HG02759 (cell line): Measurements from ENCODE around the gene BEX1.
"Not testable (repeated sequence)": the region's sequence is repeated elsewhere in the genome, so short reads cannot be mapped to it uniquely, and the experiment has no call there.

Source experiments
- ATAC-seq: cut with Tn5 transposase; IDR thresholded peaks from one replicate; pipeline ENCODE4 v1.9.1; 2021; ENCODE audit warnings: mild to moderate bottlenecking, moderate library complexity; ENCODE audit not compliant: unreplicated experiment

The BEX1 gene

DNA sequence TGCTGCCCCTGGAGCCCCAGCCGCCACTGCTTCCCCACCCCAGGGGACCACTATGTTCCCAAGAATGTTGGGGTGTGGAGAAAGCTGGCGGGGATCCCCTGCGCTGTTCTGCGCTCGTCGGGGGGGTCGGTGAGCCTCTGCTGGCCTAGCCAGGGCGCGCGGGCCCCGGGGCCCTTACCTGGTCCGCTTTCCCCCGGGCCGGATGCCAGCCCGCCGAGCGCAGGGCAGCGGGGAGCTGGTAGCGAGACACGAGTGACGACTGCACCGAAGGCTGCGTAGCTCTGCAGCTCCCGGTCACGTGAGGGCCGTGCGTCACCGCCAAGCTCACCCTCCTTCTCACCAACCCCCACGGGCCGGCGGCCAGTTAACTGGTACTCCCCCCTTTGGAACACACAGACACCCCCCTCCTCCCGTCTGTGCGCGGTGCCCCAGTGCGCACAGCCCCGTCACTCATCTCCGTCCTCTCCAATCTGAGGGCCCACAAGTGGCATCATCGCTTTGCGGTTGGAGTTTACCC, at the start of gene BEX1:
Gene BEX1, minus strand, starts transcription at position 254 of the 517 bp plus-strand sequence. CDS start 897 bp downstream, outside the sequence.
- no peak for ATAC-seq

DNA sequence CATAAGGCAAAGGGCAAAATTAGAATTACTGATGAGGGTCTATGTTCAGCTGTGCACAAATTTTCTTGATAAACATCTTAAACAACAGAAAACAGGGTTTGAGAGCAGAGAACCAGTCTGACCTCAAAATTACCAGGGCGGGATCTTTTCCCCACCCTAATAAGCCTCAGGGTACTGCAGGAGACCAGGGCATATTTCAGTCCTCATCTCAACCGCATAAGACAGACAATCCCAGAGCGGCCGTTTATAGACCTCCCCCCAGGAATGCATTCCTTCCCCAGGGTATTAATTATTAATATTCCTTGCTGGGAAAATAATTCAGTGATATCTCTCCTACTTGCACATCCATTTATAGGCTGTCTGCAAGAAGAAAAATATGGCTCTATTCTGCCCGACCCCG, 45.5 kb upstream of the BEX1 start:
- ATAC-seq, result not testable (repeated sequence)

DNA sequence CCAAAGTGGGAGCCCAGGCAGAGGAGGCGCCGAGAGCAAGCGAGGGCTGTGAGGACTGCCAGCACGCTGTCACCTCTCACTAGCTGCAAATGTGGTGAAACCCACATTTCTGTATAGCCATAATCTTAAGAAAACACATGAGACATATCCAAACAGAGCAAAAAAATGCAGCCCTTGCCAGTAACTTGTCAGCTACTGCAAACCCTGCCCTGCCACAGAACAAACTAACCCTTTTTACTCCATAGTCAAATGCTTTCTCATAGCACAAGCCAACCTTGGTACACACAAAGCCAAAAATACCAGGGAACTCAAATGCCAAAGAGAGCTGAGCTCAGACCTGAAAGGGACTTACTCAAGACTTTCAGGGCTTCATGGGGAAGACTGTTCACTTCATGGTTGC, 43.9 kb upstream of the BEX1 start:
- ATAC-seq, result no peak

DNA sequence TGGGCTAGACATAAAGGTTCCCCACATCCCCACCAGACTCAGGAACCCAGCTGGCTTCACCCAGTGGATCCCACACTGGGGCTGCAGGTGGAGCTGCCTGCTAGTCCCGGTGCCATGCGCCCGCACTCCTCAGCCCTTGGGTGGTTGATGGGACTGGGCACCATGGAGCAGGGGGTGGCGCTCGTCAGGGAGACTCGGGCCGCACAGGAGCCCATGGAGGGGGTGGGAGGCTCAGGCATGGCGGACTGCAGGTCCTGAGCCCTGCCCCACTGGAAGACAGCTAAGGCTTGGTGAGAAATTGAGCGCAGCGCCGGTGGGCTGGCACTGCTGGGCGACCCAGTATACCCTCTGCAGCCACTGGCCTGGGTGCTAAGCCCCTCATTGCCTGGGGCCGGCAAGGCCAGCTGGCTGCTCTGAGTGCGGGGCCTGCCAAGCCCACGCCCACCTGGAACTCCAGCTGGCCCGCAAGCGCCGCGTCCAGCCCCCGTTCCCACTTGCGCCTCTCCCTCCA, 43.3 kb upstream of the BEX1 start:
- not testable (repeated sequence) for ATAC-seq

DNA sequence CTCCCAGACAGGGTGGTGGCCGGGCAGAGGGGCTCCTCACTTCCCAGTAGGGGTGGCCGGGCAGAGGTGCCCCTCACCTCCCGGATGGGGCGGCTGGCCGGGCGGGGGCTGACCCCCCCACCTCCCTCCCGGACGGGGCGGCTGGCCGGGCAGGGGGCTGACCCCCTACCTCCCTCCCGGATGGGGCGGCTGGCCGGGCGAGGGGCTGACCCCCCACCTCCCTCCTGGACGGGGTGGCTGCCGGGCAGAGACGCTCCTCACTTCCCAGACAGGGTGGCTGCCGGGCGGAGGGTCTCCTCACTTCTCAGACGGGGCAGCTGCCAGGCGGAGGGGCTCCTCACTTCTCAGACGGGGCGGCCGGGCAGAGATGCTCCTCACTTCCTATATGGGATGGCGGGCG, 40.4 kb upstream of the BEX1 start:
- not testable (repeated sequence) for ATAC-seq

DNA sequence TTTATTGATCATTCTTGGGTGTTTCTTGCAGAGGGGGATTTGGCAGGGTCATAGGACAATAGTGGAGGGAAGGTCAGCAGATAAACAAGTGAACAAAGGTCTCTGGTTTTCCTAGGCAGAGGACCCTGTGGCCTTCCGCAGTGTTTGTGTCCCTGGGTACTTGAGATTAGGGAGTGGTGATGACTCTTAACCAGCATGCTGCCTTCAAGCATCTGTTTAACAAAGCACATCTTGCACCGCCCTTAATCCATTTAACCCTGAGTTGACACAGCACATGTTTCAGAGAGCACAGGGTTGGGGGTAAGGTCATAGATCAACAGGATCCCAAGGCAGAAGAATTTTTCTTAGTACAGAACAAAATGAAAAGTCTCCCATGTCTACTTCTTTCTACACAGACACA, 39.9 kb upstream of the BEX1 start:
- ATAC-seq, result not testable (repeated sequence)

DNA sequence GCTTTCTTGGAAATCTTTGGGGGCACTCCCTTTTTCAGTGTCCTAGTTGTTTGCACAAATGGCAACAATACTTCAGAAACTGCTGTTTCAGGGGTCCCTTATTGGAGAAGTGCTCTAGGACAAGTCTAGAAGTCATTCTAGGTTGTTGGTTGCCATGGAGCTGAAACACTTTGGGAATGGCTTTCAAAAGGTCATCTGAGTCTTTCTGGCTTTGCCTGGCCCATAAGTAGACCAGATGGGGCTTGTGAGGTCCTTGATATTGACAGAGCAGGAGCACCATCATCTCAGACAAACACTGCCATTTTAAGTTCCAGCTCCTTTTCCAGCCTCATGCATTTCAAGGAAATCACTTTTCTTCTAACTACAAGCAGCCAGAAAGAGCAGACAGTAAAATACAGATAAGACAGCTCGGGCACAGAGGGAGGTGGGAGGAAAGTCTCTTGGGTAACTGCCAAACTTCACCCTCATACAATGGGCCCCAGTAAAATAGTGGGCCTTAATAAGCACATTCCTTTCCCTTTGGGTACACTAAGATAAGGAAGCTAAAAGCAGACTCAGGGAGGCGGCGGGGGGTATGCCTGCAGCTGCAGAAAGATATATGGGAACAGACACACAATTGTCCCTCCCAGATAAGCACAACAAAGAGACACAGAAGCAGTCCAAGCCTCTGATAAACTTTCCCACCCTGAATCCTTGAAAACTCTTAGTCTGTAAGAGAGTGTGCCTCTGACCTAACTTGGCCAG, 37.5 kb upstream of the BEX1 start:
- no peak for ATAC-seq

DNA sequence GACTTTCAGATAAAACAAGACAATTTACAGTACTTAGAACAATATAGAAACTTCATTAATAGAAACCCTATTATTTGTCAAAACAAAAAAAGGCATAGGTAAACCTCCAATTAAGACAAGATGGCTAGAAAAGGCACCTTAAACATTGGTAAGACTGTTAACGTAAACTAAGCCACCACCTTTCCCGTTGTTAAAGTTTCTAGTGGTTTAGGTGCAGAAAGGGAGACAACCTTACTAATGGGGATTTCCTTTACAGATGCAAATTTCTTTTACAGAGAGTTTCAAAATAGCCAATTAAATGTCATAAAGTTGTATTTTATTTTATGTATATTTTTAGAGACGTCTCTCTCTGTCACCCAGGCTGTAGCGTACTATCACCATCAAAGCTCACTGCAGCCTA, 36.5 kb upstream of the BEX1 start:
- no peak for ATAC-seq

DNA sequence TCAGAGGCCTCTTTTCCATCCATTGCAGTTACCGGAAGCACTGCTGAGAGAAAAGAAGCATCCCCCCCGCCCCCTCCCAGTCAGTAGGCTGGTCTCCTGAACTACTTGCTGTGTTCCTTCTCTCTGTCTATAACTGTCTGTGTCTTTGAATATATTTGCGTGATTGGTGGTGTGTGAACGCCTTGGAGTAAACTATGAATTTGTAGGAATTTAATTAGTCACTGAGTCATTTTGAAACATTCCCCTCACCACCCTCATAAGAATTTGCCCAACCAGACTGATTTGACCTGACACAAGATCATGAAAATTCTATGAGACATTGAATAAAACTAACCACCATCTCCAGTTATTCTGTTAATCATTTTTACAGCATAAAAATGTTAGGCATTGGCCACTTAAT, 35.7 kb upstream of the BEX1 start:
- ATAC-seq, result no peak

DNA sequence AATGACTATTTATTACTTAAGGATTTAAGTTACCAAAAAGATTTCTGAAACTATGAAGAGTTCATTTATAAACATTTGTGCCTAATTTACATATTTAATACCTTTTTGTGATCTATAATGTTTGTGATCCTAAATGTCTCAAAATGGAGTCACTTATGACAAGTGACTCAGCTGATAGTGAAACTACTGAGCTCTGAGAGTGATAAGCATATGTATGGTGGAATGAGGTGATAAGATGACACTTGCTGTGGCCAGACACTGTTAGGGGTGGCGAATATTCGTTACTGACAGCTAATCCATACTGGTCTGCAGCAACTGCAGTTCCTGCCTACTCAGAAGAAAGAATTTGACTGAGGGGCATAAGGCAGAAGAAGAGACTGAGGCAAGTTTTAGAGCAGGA, 34.5 kb upstream of the BEX1 start:
- ATAC-seq, result no peak

DNA sequence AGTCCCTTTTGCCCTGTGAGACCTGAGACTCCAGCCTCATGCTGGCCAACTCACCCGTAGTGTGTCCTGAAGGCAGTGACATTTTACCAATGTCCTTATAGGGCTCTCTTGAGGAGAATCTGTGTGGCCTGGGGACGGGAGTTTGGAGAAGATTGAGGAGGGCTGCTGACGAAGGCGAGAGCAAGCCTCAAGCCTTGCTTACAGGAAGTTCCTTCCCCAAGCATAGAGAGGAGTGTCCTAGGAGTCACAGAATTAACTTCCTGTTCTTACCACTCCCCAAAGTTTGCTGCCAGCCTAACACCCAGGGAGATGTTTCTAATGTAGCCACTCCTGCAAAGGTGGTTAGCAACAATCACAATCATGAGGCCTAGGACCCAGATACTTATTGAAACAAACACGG, 29.0 kb upstream of the BEX1 start, which contains the start of gene NXF3:
Gene NXF3, minus strand, starts transcription at position 202 of the 400 bp plus-strand sequence. Its CDS starts 120 bp downstream, at position 82.
- no peak for ATAC-seq

DNA sequence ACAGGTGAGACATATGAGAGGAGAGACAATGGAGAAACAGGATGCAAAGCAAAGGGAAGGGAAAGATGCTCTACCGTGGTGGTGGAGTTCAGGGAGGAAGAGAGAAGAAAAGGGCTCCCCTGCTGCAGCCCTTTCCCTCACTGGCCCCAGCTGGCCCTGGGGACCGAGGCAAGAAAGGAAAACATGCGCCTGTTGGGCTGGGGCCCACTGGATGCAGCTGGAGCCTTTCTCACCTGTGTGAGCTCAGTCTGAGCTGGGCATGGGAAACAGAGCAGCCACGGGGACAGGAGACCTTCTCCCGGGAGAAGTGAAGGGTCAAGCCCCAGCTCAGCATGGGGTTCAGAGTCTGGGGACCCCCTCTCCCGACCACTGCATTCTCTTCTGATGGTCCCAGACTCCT, 17.1 kb upstream of the BEX1 start:
- no peak for ATAC-seq

DNA sequence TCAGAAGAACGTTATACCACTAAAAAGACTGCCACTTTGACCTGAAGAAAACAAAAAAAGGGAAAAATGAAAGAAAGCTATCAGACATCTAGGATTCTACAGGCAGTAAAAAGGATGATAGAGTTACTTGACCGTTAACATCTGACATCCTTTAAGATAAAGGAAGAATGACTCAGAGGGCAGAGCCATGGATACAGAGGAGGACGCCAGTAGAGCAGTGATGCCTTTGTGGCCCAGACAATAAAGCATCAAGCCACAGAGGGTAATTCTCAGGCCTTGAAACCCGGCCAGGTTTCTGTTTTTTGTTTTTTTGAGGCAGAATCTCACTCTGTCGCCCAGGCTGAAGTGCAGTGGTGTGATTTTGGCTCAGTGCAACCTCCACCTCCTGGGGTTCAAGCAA, 9.5 kb upstream of the BEX1 start:
- ATAC-seq, result no peak

DNA sequence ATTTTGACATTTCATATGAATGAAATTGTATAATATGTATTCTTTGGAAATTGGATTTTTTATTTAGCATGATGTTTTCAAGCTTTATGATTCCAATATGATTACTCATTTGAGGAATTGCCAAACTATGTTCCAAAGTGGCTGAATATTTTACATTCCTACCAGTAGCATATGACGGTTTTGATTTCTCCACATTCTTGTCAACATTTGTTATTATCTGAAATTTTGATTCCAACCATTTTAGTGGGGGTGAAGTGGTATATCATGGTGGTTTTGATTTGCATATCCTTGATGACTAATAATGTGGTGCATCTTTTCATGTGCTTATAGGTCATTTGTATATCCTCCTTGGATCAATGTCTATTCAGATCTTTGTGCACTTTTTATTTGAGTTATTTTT, 2.6 kb upstream of the BEX1 start:
- no peak for ATAC-seq

DNA sequence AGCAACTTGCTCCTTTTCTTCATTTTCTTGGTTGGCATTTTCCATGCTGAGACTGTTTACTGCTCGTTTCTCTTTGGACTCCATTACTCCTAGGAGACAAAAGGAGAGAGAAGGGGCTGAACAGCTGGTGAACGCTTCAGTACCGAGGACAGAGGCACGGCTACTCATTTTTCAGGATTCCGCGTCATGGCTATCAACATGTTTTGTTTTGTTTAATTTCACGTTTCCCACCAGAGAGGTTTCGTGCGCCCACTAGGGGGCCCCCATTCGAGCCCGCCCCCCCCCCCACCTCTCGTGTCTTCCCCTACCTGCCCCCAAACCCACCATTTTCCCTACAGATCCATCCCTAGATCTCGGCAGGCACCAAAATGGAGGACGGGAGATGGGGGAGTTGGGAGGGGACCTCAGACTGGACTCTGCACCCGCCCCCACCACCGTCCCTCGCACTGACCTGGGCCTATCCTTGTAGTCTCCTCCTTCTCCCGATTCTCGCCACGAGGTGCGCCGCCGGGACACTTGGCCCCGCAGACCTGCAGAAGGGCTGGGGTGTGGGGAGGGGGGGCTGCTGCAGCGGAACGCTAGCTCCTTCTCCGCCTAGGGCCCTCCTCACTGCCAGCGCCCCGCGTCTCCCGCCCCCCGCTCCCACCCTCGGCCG, 653 bp downstream of the BEX1 start:
- ATAC-seq, result no peak

DNA sequence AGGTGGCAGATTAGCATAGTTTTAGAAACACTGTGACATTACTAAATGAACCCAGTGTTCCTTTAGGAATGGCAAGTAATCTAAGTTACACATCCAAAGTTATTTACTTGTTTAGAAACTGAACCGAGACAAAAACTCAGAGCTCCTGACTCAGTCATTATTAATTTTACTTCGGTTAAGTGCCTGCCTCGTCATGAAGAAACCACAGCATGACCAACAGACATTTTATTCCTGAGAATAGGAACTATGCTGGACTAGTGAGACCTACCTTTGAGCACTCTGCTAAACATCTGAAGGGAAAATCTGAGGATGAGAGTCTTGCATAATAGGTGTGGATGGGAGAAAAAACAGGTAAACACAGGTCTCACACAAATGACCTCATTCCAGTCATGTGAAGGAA, 2.5 kb downstream of the BEX1 start:
- ATAC-seq, result no peak

DNA sequence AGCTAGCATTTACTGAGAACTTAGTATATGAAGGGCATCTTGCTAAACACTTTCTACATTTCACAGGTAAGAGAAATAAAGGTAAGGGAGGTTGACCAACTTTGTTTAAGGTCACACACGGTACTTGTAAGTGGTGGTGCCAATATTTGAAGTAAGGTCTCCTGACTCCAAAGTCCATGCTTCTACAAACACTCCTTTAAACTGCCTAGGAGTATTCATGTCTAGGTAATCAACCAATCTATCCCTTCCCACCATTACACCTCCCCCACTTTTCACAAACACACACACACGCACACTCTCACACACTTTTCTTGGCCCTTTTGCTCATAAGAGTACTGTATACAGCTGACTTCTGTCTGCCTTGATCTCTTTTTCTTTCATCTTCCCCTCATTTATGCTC, 7.1 kb downstream of the BEX1 start:
- ATAC-seq, result no peak

DNA sequence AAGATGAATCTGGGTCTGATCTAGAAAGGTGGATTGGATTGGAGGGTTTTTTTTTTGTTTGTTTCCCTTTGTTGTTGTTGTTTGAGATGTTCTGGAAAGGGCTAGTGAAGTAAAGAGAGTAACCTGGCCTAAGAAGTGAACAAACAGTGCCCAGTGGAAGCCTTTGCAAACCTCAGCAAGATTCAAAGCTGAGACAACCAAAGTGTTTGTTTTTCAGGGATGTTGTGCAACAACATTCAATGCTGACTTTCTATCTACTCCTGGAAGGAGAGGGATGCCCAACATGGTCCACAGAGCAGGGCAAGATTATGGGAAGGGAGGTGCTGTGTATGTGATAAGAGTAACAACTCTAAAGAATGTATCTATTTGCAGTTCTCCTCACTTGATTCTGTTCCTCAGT, 11.3 kb downstream of the BEX1 start:
- ATAC-seq, result no peak

DNA sequence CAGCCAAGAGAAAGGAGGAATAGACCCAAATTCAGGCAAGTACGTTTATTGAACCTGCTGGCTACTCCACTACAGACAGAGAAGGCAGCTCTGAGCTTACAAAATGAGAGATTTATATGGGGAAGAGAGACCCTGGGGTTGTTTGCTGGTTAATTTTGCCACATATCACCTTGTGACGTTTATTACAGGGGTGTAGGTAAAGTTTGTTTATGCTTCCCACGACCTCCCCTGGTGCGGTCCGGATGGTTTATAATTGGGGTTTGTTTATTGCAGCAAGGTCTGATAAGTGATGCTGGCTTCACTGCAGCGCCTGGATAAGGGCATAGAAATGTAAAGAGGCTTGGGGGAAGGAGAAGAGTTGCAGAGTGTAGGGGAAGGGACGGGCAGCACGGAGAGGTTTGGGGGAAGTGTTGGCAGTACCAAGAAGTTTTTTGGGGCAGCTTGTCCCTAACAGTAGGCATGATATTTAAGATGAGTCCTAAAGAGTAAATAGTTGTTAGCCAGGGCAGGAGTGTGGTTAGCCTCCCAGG, 12.6 kb downstream of the BEX1 start:
- ATAC-seq, result no peak

DNA sequence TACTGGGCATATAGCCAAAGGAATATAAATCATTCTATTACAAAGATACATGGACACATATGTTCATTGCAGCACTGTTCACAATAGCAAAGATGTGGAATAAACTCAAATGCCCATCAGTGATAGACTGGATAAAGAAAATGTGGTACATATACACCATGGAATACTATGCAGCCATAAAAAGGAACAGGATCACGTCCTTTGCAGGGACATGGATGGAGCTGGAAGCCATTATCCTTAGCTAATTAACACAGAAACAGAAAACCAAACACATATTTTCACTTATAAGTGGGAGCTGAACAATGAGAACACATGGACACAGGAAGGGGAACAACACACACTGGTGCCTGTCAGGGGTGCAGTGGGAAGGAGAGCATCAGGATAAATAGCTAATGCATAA, 30.6 kb downstream of the BEX1 start:
- ATAC-seq, result not testable (repeated sequence)

DNA sequence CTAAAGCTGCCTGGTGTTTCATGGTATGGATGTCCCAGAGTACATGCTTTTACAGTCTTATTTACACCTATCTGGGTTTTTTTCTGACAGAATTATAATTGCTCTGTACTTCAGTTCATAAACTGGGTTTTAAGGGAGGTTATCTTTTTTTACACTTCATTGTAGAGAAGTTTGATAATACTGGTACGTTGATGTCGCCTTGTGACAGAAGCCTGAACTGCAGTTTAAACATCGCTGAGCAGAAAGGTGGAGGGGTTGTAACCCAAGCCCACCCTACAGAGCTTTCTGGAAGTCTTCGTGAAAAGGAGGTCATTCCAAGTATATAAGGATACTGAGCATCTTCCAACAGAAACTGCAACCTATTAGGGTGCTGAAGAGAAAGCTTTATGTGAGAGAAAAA, 46.4 kb downstream of the BEX1 start:
- ATAC-seq, result no peak

DNA sequence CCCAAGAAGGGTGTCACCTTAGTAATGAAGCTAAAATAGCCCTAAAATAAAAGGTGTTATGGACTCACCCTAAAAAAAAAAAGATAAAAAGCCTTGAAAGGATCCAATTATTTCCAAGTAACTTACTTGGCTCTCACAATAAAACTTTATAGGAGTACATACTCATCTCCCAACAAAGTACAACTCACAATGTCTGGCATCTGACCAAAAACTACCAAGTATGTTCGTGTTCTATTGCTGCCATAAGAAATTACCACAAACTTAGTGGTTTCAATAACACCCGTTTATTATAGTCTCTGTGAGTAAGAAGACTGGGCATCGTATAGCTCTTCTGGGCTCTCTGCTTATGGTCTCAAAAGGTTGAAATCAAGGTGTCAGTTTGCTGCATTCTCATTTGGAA, 51.0 kb downstream of the BEX1 start:
- no peak for ATAC-seq
